AG10803 (cell line): ENCODE data around the gene RAB40B.
"Not testable (repeated sequence)": the region's sequence is repeated elsewhere in the genome, so short reads cannot be mapped to it uniquely, and the experiment has no call there.

Experiments used
- DNase-seq: peaks from one replicate; pipeline ENCODE4 v3.0.0; 2010; ENCODE audit warnings: low read depth
- H3K4me3 ChIP-seq: 2 replicates; pipeline ENCODE4 v1.5.1; 2011; ENCODE audit warnings: mild to moderate bottlenecking, low read length, control low read depth
- TF ChIP-seq, protein P1 (sequence below): conservative IDR thresholded peaks from 2 replicates; pipeline ENCODE4 v1.5.1; 2011; ENCODE audit warnings: mild to moderate bottlenecking, low read length, control low read depth, inconsistent platforms

RAB40B gene

DNA sequence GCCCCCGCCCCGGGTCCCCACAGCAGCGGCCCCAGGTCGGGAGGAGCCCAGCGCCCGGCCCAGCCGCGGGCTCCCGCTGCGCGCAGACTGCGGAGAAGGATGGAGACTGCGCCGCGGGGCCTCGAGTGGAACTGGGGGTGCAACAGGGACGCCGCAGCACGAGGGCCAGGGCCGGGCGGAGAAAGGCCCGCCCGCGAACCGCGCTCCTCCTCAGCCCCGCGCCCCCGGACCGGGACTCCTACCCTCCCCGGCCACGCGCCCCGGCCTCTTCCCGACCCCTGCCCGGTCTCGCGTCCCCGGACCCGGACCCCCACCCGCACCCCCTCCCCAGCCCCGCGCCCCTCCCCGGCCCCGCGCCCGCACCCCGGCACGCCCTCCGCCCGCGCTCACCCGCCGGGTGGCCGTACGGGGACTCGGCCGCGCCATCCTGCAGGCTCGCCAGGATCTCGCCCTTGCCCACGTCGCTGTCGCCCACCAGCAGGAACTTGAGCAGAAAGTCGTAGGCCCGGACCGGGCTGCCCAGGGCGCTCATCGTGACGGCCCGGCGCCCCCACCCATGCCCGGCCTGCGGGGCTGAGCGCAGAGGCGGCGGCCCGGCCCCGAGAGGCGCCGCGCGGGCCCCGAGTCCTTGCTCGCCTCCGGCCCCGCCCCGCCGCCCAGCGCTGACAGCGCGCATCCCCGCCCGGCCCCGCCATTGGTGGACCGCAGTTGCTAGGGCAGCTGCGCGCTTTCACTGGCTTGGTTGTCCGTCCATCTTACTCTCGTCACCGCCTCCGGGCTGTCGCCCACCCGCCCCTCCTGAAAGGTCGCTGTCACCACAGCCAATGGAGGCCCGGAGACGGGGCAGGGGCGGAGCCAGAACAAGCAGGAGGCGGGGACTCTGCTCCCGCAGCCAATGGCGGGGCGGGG is at the start of gene RAB40B:
TSS of gene RAB40B (minus strand) at position 634 of the 909 bp plus-strand sequence. CDS start at position 532, 102 bp downstream.
- TF ChIP-seq, protein P1, sequence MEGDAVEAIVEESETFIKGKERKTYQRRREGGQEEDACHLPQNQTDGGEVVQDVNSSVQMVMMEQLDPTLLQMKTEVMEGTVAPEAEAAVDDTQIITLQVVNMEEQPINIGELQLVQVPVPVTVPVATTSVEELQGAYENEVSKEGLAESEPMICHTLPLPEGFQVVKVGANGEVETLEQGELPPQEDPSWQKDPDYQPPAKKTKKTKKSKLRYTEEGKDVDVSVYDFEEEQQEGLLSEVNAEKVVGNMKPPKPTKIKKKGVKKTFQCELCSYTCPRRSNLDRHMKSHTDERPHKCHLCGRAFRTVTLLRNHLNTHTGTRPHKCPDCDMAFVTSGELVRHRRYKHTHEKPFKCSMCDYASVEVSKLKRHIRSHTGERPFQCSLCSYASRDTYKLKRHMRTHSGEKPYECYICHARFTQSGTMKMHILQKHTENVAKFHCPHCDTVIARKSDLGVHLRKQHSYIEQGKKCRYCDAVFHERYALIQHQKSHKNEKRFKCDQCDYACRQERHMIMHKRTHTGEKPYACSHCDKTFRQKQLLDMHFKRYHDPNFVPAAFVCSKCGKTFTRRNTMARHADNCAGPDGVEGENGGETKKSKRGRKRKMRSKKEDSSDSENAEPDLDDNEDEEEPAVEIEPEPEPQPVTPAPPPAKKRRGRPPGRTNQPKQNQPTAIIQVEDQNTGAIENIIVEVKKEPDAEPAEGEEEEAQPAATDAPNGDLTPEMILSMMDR = no peak
- peak; percentile 99 for DNase-seq
- peak within 1 kb of the TSS; percentile 66 for H3K4me3 ChIP-seq

GRCh38 chr17:82745524-82745923 is 47.0 kb upstream of the RAB40B start:
- TF ChIP-seq, protein P1 = no peak
- no peak for DNase-seq

DNA sequence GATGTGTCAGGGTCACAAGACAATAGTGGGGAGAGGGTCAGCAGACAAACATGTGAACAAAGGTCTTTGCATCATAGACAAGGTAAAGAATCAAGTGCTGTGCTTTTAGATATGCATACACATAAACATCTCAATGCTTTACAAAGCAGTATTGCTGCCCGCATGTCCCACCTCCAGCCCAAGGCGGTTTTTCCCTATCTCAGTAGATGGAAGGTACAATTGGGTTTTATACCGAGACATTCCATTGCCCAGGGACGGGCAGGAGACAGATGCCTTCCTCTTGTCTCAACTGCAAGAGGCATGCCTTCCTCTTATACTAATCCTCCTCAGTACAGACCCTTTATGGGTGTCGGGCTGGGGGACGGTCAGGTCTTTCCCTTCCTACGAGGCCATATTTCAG is 46.2 kb upstream of the RAB40B start:
- DNase-seq, H3K4me3 ChIP-seq: not testable (repeated sequence)

More at GRCh38 chr17:82745524-82745923, 47.0 kb upstream of the RAB40B start:
- no peak overlapping the region for H3K4me3 ChIP-seq

DNA sequence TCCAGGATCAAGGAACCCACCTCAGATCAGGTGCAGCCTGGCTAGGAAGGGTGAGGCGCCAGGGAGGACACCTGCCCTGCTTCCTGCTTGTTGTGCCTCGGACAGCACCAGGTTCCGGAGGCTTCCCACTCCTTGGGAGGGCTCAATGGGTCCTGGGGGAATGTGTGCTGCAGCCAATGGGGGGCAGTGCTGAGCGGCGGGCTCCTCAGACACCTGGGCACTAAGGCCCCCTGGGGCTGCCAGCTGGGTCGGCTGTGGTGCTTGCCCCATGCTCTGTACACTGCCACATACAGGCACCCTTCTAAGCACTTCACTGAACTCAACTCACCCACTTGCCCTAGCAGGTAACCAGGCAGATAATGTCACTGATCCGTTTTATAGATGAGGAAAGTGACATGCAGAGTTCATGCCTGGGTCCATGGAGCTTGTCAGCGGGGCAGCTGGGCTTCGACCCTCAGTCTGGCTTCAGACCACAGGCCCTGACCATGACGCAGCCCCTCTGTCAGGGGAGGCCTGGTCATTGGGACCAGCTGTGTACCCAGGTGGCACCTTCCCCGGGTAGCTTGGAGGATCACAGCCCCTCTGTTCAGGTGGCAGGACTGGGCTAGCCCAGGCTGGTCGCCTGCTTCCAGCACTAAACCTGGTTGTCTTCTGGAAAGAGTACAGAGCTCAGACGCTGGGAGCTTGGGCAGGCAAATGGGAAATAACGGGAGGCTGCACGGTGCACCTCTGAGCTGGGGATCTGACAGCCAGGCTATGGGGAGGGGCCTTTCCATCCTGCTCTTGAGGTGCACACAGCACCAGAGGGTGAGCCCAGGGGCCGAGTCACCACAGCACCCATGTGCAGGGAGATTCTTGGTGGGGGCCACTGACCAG is 45.1 kb upstream of the RAB40B start:
- DNase-seq = no peak
- TF ChIP-seq, protein P1 = no peak
- H3K4me3 ChIP-seq = no peak overlapping the region

DNA sequence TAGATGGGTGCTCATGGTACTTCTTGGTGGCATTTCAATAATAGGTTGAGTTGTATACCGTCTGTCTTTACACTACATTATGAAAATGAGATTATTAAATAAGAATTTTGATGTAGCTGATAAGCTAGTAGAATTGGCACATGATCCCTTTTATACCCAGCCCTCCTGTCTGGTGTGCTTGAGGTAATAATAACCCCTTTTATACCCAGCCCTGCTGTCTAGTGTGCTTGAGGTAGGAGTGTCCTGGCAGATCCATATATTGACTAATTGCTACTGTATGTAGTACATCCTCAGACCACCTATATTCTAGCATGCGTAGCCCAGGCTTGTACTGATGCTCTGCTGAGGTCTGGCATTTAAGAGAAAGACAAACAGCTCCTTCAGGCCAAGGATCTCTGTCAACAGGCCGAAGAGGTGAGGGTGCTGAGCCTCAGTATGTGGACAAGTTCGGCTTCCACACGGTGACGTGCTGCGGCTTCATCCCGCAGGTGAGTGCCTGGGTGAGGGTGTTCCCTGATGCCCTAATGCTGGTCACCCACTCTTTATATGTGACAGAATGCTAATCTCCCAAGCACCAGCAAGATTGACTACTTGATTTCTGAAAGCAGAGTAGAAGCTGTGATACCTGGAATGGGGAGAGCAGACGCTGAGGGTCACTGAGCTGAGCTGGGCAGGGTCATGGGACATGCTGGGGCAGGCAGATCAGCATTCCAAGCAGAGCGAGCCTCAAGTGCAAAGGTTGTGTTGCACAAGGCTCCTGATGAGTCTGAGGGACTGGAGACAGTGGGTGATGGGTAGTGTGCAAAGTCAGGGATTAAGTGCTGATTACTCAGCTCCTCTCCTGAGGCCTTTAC is 42.6 kb upstream of the RAB40B start:
- no peak for DNase-seq
- no peak overlapping the region for H3K4me3 ChIP-seq
- TF ChIP-seq, protein P1 = no peak

GRCh38 chr17:82737967-82738877 is 39.7 kb upstream of the RAB40B start:
- H3K4me3 ChIP-seq = no peak overlapping the region
- TF ChIP-seq, protein P1 = no peak
- no peak for DNase-seq
